ENCODE measurements around the gene MINDY4.

GRCh38 chr7:30930621-30931020 lies 159.4 kb downstream of the MINDY4 start:
- no peak for TF ChIP-seq CTCF (IDR thresholded peaks at IDR 0.05)
- no peak for TF ChIP-seq POLR2AphosphoS5 (IDR thresholded peaks at IDR 0.05)
- TF ChIP-seq POLR2A (IDR thresholded peaks at IDR 0.05): no peak
